ENCODE measurements around the gene GPC6. TPM values are rescaled to one million over a fixed set of nuclear protein-coding genes. Genes with fewer than 3 reads are reported as not detected.

Gene GPC6
- polyA plus RNA-seq, 2 of the 4 experiments (the other 2 are of a cell fraction): 8.0 to 14.4 TPM

DNA sequence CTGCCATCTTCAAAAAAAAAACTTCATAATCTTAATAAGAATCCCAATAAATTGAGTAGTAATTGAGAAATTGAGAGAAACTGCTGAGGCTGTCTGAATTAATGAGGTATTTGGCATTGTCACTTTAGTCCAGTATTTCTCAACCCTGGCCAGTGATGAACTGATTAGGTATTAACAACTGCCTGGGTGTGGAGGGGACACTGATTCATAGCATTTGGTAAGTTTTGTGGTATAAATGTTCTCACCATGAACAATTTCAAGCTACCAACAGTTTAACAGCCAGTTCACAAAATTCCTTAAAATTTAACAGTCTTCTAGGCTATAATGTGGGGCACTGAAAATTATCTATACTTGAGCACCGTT, 18.3 kb downstream of the GPC6 start:
- FAIRE-seq: no peak
- peak overlapping the region; percentile 61 to 79 for H3K27ac ChIP-seq
- ChIA-PET POLR2A (no interaction called here), CTCF (interaction anchor here (0.8 kb wide), 1 partner anchor 11 kb away, joined by 3 read pairs; no protein-coding TSS in a partner anchor)
- no peak for ATAC-seq
- WGBS (ENCODE audit: missing lambda C conversion rate): 36% methylated on average over 1 of the region's 1 CpG
- TF ChIP-seq CBX8 (IDR thresholded peaks at IDR 0.05) (no peak), ESRRA (IDR thresholded peaks at IDR 0.05; ENCODE audit: borderline replicate concordance, low read length) (no peak), BHLHE40 (IDR thresholded peaks at IDR 0.05; ENCODE audit: low read depth, low read length) (no peak), HEYL (CRISPR knock-in tag; IDR thresholded peaks at IDR 0.05) (no peak), POLR2A (IDR thresholded peaks at IDR 0.05; ENCODE audit: low read length) (no peak), ZSCAN20 (CRISPR knock-in tag; IDR thresholded peaks at IDR 0.05) (no peak), HDAC2 (IDR thresholded peaks at IDR 0.05) (no peak), RAD21 (conservative IDR thresholded peaks at IDR 0.05 in 1 of 2, IDR thresholded peaks at IDR 0.05 in 1 of 2) (no peak), HOXA7 (CRISPR knock-in tag; IDR thresholded peaks at IDR 0.05) (no peak), MYC (IDR thresholded peaks at IDR 0.05; ENCODE audit: borderline replicate concordance, low read length) (no peak), PHF8 (IDR thresholded peaks at IDR 0.05; ENCODE audit: borderline replicate concordance, low read depth) (no peak), TFCP2L1 (CRISPR knock-in tag; IDR thresholded peaks at IDR 0.05) (no peak), EHF (CRISPR knock-in tag; IDR thresholded peaks at IDR 0.05) (no peak), SREBF2 (IDR thresholded peaks at IDR 0.05) (no peak)
- TF ChIP-seq, protein P1, sequence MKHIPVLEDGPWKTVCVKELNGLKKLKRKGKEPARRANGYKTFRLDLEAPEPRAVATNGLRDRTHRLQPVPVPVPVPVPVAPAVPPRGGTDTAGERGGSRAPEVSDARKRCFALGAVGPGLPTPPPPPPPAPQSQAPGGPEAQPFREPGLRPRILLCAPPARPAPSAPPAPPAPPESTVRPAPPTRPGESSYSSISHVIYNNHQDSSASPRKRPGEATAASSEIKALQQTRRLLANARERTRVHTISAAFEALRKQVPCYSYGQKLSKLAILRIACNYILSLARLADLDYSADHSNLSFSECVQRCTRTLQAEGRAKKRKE (CRISPR knock-in tag; IDR thresholded peaks at IDR 0.05; ENCODE audit: low read depth): no peak
- TF ChIP-seq, protein P2, sequence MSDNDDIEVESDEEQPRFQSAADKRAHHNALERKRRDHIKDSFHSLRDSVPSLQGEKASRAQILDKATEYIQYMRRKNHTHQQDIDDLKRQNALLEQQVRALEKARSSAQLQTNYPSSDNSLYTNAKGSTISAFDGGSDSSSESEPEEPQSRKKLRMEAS (IDR thresholded peaks at IDR 0.05): no peak
- peaks cover 22% of the 10 kb centered on the region for H3K4me1 ChIP-seq
- H3K9me3 ChIP-seq: peaks cover 2% of the 10 kb centered on the region; the same call in 2 of the 3 replicates
- peak overlapping the region; percentile 33; the same call in 1 of the 3 replicates for H3K4me3 ChIP-seq
- peak overlapping the region; percentile 77 for H3K4me2 ChIP-seq
- DNase-seq (ENCODE audit: low read depth in 1 of 2, low spot score in 1 of 2): no peak

DNA sequence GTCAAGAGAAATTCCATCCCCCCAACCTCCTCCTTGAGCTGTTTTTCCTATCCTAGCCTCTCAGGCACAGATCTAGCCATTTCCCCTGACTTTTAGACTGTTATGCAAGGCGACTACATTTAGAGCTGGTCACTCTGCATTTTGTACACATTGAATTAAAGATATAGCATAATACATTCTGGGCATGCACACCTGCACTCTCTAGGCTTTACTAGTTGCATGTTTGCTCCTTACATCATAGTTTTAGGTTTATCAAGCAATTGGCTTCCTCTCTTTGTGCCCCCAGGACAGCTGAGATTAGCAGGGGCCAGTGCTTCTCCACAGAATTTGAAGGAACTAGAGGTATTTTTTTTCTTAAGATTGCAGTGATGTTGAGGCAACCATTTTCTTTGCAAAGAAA, 19.5 kb downstream of the GPC6 start:
- Histone ChIP-seq H3K4me3 (no peak overlapping the region), H3K4me2 (no peak overlapping the region), H3K27ac (no peak overlapping the region), H3K9me3 (no peaks in the 10 kb centered on the region; the same call in 1 of the 3 replicates), H3K4me1 (peaks cover 23% of the 10 kb centered on the region)
- WGBS (ENCODE audit: missing lambda C conversion rate): 43% methylated on average over 1 of the region's 1 CpG
- FAIRE-seq: no peak
- DNase-seq (ENCODE audit: low read depth in 1 of 2, low spot score in 1 of 2): no peak
- no peak for TF ChIP-seq EP300 (IDR thresholded peaks at IDR 0.05)
- TF ChIP-seq, protein P3, sequence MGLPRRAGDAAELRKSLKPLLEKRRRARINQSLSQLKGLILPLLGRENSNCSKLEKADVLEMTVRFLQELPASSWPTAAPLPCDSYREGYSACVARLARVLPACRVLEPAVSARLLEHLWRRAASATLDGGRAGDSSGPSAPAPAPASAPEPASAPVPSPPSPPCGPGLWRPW (IDR thresholded peaks at IDR 0.05): no peak
- no peak for TF ChIP-seq HEYL (CRISPR knock-in tag; IDR thresholded peaks at IDR 0.05)
- TF ChIP-seq CEBPB (IDR thresholded peaks at IDR 0.05): no peak
- no peak for TF ChIP-seq SMC3 (IDR thresholded peaks at IDR 0.05)
- no peak for TF ChIP-seq RARB (CRISPR knock-in tag; IDR thresholded peaks at IDR 0.05)
- ChIA-PET POLR2A (no interaction called here), CTCF (interaction anchor here (1.4 kb wide), 1 partner anchor 12 kb away, joined by 3 read pairs; no protein-coding TSS in a partner anchor)
- no peak for ATAC-seq

DNA sequence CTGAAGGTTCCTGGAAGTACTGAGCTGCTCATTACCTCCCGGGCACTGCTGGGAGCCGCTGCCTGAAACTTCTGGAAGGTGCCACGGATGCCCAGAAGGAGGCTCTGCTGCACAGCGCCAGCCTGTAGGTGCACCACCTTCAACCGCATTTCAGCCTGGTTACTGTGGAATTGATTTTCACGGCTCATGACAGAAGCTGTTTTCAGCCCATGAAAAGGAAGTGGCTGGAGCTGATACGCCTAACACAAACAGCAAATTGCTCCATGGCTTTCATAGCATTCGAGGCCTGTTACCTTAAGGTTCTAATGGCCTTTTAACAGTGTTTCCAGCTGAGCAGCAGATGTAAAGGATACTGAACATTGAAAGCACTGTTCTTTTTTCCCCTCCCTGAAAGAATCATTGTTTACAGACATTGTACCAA, 22.0 kb downstream of the GPC6 start:
- ChIA-PET POLR2A (no interaction called here), CTCF (interaction anchor here (0.6 to 1.3 kb wide), 2 partner anchors 9 to 343 kb away, joined by 3 read pairs; no protein-coding TSS in a partner anchor)

More for the DNA sequence above, 22.0 kb downstream of the GPC6 start:
- WGBS (ENCODE audit: missing lambda C conversion rate): 46% methylated on average over 7 of the region's 8 CpGs
- H3K4me1 ChIP-seq: peaks cover 23% of the 10 kb centered on the region
- FAIRE-seq (no peak), ATAC-seq (peak; percentile 80 to 86; a peak in 5 of 6 replicates), DNase-seq (ENCODE audit: low read depth in 1 of 2, low spot score in 1 of 2) (peak in 1 of 2 experiments; percentile 48)
- peak overlapping the region; percentile 66 to 71 for H3K27ac ChIP-seq
- peak; percentile 43 to 52 for TF ChIP-seq RAD21 (conservative IDR thresholded peaks at IDR 0.05 in 1 of 2, IDR thresholded peaks at IDR 0.05 in 1 of 2)
- TF ChIP-seq, protein P4, sequence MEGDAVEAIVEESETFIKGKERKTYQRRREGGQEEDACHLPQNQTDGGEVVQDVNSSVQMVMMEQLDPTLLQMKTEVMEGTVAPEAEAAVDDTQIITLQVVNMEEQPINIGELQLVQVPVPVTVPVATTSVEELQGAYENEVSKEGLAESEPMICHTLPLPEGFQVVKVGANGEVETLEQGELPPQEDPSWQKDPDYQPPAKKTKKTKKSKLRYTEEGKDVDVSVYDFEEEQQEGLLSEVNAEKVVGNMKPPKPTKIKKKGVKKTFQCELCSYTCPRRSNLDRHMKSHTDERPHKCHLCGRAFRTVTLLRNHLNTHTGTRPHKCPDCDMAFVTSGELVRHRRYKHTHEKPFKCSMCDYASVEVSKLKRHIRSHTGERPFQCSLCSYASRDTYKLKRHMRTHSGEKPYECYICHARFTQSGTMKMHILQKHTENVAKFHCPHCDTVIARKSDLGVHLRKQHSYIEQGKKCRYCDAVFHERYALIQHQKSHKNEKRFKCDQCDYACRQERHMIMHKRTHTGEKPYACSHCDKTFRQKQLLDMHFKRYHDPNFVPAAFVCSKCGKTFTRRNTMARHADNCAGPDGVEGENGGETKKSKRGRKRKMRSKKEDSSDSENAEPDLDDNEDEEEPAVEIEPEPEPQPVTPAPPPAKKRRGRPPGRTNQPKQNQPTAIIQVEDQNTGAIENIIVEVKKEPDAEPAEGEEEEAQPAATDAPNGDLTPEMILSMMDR (IDR thresholded peaks at IDR 0.05): peak; percentile 16; the same call in 1 of the 3 replicates
- no peak for TF ChIP-seq EP300 (IDR thresholded peaks at IDR 0.05)
- peak overlapping the region; percentile 46; the same call in 1 of the 3 replicates for H3K4me2 ChIP-seq
- H3K9me3 ChIP-seq: no peaks in the 10 kb centered on the region; the same call in 1 of the 3 replicates
- H3K4me3 ChIP-seq: no peak overlapping the region

All from A549 (cell line).